Right lobe of liver (tissue), 4 donors: ENCODE results near the gene PEAK1.

ENCODE experiments used
- CTCF ChIP-seq, 4 donors: fragments of 200-600 bp in 3 of 4; fragments of 450-650 bp in 1 of 4; IDR thresholded peaks; one replicate each; pipeline versions ENCODE4 v1.5.1 to v1.8.0; 2016 to 2022; ENCODE audit warnings: antibody characterized with exemption in 4 of 4, mild to moderate bottlenecking in 2 of 4
- POLR2A ChIP-seq: fragments of 450-650 bp; IDR thresholded peaks from one replicate; pipeline ENCODE4 v1.6.1; 2017; ENCODE audit warnings: antibody characterized with exemption, mild to moderate bottlenecking
- donor health status: DM: no; HTN: no; CAD: no.
- donor health status: DM: no; HTN: no; CAD: no.
- donor health status: DM: no; HTN: yes; CAD: no.

GRCh38 chr15:77348511-77348910 is 71.4 kb downstream of the PEAK1 start:
- no peak for TF ChIP-seq CTCF (IDR thresholded peaks at IDR 0.05)
- TF ChIP-seq POLR2A, result no peak
